Muscle layer of colon (tissue), 2 donors: ENCODE measurements around the gene ZNF688.
"Not testable (repeated sequence)": the region's sequence is repeated elsewhere in the genome, so short reads cannot be mapped to it uniquely, and the experiment has no call there.

ENCODE experiments used
- H3K27ac ChIP-seq: one replicate; pipeline ENCODE4 v1.7.0; 2013; ENCODE audit warnings: low read depth, mild to moderate bottlenecking, low read length, moderate library complexity
- H3K27me3 ChIP-seq, 2 donors: one replicate each; pipeline ENCODE4 v1.7.0; 2013; ENCODE audit warnings: low read length in 2 of 2, mild to moderate bottlenecking in 2 of 2; ENCODE audit not compliant: insufficient read depth in 2 of 2, control insufficient read depth in 1 of 2
- H3K36me3 ChIP-seq: one replicate; pipeline ENCODE4 v1.7.0; 2013; ENCODE audit warnings: mild to moderate bottlenecking, low read length; ENCODE audit not compliant: insufficient read depth
- H3K4me1 ChIP-seq: one replicate; pipeline ENCODE4 v1.7.0; 2013; ENCODE audit warnings: mild to moderate bottlenecking, low read length; ENCODE audit not compliant: insufficient read depth
- H3K4me3 ChIP-seq, 2 donors: one replicate each; pipeline ENCODE4 v1.7.0; 2013; ENCODE audit warnings: low read length in 2 of 2, low read depth in 1 of 2, mild to moderate bottlenecking in 1 of 2, moderate library complexity in 1 of 2
- H3K9ac ChIP-seq: one replicate; pipeline ENCODE4 v1.7.0; 2013; ENCODE audit warnings: low read length
- H3K9me3 ChIP-seq: one replicate; pipeline ENCODE4 v1.7.0; 2013; ENCODE audit warnings: mild to moderate bottlenecking, low read length
- donor health status: abdominal sarcoma.
- donor health status: Adenocarcinoma of cecum.

Gene ZNF688

DNA sequence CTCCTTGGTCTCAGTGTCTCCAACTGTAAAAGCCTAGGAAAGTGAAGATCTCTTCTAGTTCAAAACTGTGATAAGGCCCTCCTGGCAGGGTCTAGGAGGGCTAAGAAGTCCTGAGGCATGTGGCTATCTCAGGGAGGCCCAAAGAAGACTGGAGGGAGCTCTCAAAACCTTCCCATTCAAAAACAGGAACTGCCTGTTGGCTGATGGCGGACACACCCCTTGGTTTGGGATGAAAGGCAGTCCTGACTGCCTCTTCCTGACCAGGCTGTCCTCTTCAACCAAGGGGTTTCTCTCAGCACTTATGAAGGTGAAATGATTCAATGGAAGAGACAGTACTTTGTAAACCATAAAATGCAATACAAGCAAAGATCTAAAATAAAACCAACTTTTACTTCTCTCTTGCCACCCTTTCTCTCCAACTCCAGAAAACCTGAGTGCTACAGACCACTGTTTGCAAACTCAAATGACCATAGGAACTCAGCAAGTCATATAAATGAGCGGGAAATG, 18.1 kb downstream of the ZNF688 start:
- Histone ChIP-seq H3K27ac (no peak overlapping the region), H3K9me3 (no peaks in the 10 kb centered on the region), H3K27me3 (no peaks in the 10 kb centered on the region), H3K4me1 (peaks cover 6% of the 10 kb centered on the region), H3K9ac (no peak overlapping the region), H3K36me3 (peaks cover 17% of the 10 kb centered on the region), H3K4me3 (no peak overlapping the region)

- H3K9ac ChIP-seq: no peak overlapping the region
- no peak overlapping the region for H3K4me3 ChIP-seq
- H3K27me3 ChIP-seq: no peaks in the 10 kb centered on the region
- H3K4me1 ChIP-seq: peaks cover 6% of the 10 kb centered on the region
- H3K9me3 ChIP-seq: no peaks in the 10 kb centered on the region
- no peak overlapping the region for H3K27ac ChIP-seq
- H3K36me3 ChIP-seq: peaks cover 17% of the 10 kb centered on the region
These were observed 18.6 kb downstream of the ZNF688 start for GRCh38 chr16:30552956-30553355.

DNA sequence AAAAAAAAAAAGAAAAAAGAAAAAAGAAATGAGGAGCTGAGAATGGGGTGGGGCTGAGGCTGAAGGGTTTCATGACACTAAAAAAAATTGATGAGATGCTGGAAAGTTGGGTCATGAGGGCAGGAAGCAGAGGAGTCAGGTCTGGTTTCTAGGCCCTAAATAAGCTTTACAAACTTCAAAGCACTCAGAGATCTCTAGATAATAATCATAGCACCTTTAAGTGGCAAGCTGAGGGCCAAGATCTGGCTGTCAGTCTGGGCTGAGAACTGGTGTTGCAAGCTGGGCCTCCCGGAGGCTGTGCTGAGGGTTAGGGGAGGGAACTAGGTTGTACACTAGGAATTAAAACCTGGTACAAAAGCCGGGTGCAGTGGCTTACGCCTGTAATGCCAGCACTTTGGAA, 19.7 kb downstream of the ZNF688 start:
- no peaks in the 10 kb centered on the region for H3K27me3 ChIP-seq
- peaks cover 17% of the 10 kb centered on the region for H3K36me3 ChIP-seq
- H3K9ac ChIP-seq: no peak overlapping the region
- no peaks in the 10 kb centered on the region for H3K9me3 ChIP-seq
- no peak overlapping the region for H3K27ac ChIP-seq
- H3K4me1 ChIP-seq: no peaks in the 10 kb centered on the region
- H3K4me3 ChIP-seq: no peak overlapping the region

GRCh38 chr16:30548416-30549253, 22.9 kb downstream of the ZNF688 start:
- no peak overlapping the region for H3K9ac ChIP-seq
- no peaks in the 10 kb centered on the region for H3K9me3 ChIP-seq
- H3K4me3 ChIP-seq: no peak overlapping the region
- peaks cover 2% of the 10 kb centered on the region for H3K36me3 ChIP-seq
- no peaks in the 10 kb centered on the region for H3K4me1 ChIP-seq
- H3K27me3 ChIP-seq: no peaks in the 10 kb centered on the region
- no peak overlapping the region for H3K27ac ChIP-seq

DNA sequence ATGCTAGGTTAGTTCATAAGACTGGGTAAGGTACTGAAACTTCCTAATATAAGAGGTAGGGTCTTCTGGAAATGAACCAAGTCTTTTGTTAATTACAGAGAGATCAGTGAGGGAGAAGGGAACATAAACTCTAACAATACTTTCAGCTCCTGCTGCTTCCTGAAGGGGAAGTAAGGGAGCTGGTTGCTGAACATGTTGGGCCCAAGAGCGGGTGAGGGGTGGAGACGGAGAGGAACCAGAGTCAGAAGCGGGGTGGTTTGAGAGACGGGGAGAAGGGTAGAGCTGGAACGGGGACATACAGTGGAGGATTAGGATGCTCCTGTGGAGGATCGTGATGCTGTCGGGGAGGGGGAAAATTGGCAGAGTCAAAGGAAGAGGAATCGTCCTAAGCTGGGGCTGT, 25.4 kb downstream of the ZNF688 start:
- H3K9ac ChIP-seq: no peak overlapping the region
- H3K4me1 ChIP-seq: no peaks in the 10 kb centered on the region
- H3K9me3 ChIP-seq: no peaks in the 10 kb centered on the region
- H3K4me3 ChIP-seq: no peak overlapping the region
- no peak overlapping the region for H3K27ac ChIP-seq
- no peaks in the 10 kb centered on the region for H3K27me3 ChIP-seq
- H3K36me3 ChIP-seq: no peaks in the 10 kb centered on the region

DNA sequence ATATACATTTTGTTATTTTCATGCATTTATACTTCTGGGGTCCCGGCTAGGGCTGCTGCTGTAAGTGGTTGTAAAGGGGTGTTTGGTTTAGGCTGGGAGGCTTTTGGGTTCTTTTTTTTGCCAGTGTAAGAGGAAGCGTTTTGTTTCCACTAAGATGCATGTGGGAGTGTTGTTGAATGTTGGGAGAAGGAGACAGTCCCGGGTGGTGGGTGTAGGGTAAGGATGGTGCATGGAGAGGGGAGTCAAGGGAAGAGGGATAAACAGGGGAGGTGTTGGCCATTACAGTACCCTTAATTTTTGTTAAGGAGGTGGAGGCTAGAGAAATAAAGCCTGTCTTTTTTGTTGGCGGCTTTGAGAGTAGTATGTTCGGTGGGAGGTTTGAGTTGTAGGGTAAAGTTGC, 28.4 kb downstream of the ZNF688 start:
- H3K27me3 ChIP-seq: no peaks in the 10 kb centered on the region
- no peak overlapping the region for H3K27ac ChIP-seq
- H3K4me1 ChIP-seq: no peaks in the 10 kb centered on the region
- H3K36me3 ChIP-seq: no peaks in the 10 kb centered on the region
- H3K4me3 ChIP-seq: no peak overlapping the region
- H3K9me3 ChIP-seq: no peaks in the 10 kb centered on the region
- H3K9ac ChIP-seq: no peak overlapping the region

DNA sequence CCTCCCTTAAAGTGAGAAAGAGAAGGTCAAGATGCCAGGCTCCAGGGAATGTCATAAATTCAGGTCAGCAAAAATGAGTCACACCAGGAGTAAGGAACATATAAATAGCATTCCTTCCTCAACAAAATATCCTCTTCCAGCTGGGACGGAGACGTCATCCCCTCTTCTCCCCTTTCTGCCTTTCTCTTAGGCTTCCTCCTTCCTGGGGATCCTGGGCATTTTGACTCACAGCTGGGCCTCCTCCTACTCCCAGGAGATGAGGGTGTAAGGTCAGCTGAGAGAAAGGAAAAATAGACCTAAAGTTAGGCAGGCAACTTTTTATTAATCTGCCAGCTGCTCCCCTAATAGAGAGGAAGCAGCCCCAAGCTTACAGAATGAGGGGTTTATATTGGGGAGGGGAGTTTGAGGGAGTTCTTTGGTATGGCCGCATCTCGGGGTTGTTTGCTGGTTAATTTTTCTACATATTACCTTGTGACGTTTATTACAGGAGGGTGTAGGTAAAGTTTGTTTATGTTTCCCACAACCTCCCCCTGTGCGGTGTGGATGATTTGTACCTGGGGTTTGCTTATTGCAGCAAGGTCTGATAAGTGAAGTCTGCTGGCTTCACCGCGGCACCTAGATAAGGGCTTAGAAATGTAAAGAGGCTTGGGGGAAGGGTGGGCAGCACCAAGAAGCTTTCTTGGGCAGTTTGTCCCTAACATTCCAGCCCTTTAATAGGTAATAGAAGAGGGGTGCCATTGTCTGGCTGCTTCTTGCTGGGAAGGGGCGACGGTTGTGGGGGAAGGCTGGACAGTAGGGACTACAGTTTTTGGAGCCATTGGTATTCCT, 29.8 kb downstream of the ZNF688 start:
- H3K4me3 ChIP-seq: no peak overlapping the region
- no peak overlapping the region for H3K9ac ChIP-seq
- no peaks in the 10 kb centered on the region for H3K9me3 ChIP-seq
- no peaks in the 10 kb centered on the region for H3K27me3 ChIP-seq
- H3K27ac ChIP-seq: no peak overlapping the region
- no peaks in the 10 kb centered on the region for H3K4me1 ChIP-seq
- no peaks in the 10 kb centered on the region for H3K36me3 ChIP-seq

DNA sequence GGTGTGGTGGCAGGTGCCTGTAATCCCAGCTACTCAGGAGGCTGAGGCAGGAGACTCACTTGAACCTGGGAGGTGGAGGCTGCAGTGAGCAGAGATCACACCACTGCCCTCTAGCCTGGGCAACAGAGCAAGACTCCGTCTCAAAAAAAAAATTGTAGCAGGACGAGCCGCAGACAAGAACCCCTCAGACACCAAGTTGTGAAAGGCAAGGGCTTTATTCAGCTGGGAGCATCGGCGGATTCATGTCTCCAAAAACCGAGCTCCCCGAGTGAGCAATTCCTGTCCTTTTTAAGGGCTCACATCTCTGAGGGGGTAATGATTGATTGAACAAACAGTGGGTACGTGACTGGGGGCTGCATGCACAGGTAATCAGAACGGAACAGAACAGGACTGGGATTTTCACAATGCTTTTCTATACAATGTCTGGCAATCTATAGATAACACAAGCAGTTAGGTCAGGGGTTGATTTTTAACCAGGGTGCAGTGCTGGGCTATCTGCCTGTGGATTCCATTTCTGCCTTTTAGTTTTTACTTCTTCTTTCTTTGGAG, 30.5 kb downstream of the ZNF688 start:
- H3K27me3 ChIP-seq, H3K4me1 ChIP-seq, H3K4me3 ChIP-seq, H3K27ac ChIP-seq, H3K9ac ChIP-seq, H3K9me3 ChIP-seq, H3K36me3 ChIP-seq: not testable (repeated sequence)

GRCh38 chr16:30539986-30540526, 31.5 kb downstream of the ZNF688 start:
- H3K4me3 ChIP-seq, H3K27ac ChIP-seq, H3K36me3 ChIP-seq, H3K27me3 ChIP-seq, H3K9me3 ChIP-seq, H3K9ac ChIP-seq, H3K4me1 ChIP-seq: not testable (repeated sequence)

DNA sequence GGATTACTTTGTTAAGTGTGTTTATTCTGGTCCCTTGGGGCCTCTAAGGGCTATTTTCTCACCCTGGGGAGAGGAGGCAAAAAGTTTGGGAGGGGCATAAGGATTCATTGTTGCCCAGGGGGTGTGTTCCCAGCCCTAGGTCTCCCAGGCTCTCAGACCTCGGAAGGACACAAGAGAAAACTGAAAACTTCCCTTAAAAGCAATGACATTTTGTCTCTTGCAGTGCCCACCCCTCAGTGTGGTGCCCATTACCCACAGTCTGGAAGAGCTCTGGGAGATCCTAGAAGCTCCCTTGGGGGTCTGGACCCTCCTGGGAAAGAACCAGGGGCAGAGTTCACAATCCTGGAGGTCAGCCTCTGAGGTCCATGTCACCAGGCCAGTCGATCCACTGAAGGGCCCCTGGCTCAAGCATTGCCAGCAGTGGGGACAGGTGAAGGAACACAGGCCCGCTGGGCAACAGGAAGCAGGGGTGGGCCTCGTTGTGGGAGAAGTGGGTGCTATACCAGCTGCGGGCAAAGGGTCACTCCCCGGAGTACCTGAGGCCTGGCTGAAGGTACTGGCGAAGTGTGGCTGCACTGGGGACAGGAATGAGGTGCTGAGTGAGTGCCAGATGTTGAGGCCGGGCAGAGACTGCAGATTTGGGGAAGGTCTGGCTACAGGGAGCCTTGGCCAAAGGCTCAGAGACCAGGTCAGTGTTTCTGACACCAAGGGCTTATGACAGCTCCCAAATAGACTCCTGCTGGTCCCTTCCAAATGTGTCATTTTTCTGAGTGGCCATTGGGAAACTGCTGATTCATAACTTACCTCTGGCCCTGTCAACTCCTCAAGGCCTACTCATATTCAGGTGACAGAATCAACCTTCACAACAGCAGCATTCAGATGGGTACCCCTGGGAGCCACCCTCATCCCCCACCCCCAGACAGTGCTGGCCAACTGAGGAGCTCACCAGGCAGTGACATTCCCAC, 32.2 kb downstream of the ZNF688 start:
- Histone ChIP-seq H3K36me3 (no peaks in the 10 kb centered on the region), H3K27ac (no peak overlapping the region), H3K9me3 (no peaks in the 10 kb centered on the region), H3K4me3 (no peak overlapping the region), H3K27me3 (no peaks in the 10 kb centered on the region), H3K9ac (no peak overlapping the region), H3K4me1 (peaks cover 9% of the 10 kb centered on the region)
